CD14-positive monocyte (primary cell): ENCODE results near the gene RPS23. TPM values are rescaled to one million over a fixed set of nuclear protein-coding genes. Genes with fewer than 3 reads are reported as not detected.

ENCODE experiments used
- DNase-seq, 3 donors: peaks; one replicate each; pipeline ENCODE4 v3.0.0-alpha.2; 2011 to 2022
- H2AFZ ChIP-seq: 2 replicates; pipeline ENCODE4 v1.6.0; 2012; ENCODE audit warnings: mild to moderate bottlenecking, low read depth, low read length, inconsistent platforms; ENCODE audit not compliant: insufficient read depth, poor library complexity, severe bottlenecking
- H3K27ac ChIP-seq, 2 donors: 1 replicate in 1 of 2; 2 replicates in 1 of 2; pipeline ENCODE4 v1.5.1; 2012 to 2013; ENCODE audit warnings: low read length in 2 of 2, control low read depth in 1 of 2, inconsistent platforms in 1 of 2, low read depth in 1 of 2, mild to moderate bottlenecking in 1 of 2
- H3K27me3 ChIP-seq, 2 donors: one replicate each; pipeline versions ENCODE4 v1.6.0 to v1.6.1; 2011 to 2013; ENCODE audit warnings: low read length in 2 of 2; ENCODE audit not compliant: control insufficient read depth in 2 of 2, insufficient read depth in 2 of 2
- H3K36me3 ChIP-seq, 2 donors: replicated peaks in 1 of 2; 1 replicate in 1 of 2; 2 replicates in 1 of 2; pipeline versions ENCODE4 v1.5.1 to v1.6.1; 2012 to 2013; ENCODE audit warnings: low read length in 2 of 2, control low read depth in 1 of 2, inconsistent platforms in 1 of 2, mild to moderate bottlenecking in 1 of 2; ENCODE audit not compliant: insufficient read depth in 2 of 2, control insufficient read depth in 1 of 2
- H3K4me1 ChIP-seq, 2 donors: 1 replicate in 1 of 2; 2 replicates in 1 of 2; pipeline versions ENCODE4 v1.5.1 to v1.6.1; 2012 to 2013; ENCODE audit warnings: low read length in 2 of 2, control low read depth in 1 of 2, inconsistent platforms in 1 of 2, mild to moderate bottlenecking in 1 of 2, moderate library complexity in 1 of 2; ENCODE audit not compliant: insufficient read depth in 2 of 2, control insufficient read depth in 1 of 2
- H3K4me2 ChIP-seq: replicated peaks from 2 replicates; pipeline ENCODE3; 2012; ENCODE audit warnings: low read length, moderate library complexity, mild to moderate bottlenecking; ENCODE audit not compliant: poor library complexity, severe bottlenecking; ENCODE audit errors: extremely low read depth
- H3K4me3 ChIP-seq, 3 experiments: fragments of 200-600 bp in 1 of 3; sonication (generic) in 1 of 3; replicated peaks in 1 of 3; 1 replicate in 2 of 3; 2 replicates in 1 of 3; pipeline ENCODE4 v1.5.1; 2011 to 2013; ENCODE audit warnings: low read length in 3 of 3, mild to moderate bottlenecking in 3 of 3, control low read depth in 2 of 3, low read depth in 2 of 3, inconsistent platforms in 1 of 3, moderate library complexity in 1 of 3
- H3K79me2 ChIP-seq: 2 replicates; pipeline ENCODE4 v1.6.0; 2012; ENCODE audit warnings: mild to moderate bottlenecking, control low read depth, inconsistent platforms, low read length, moderate library complexity; ENCODE audit not compliant: insufficient read depth
- H3K9ac ChIP-seq: 2 replicates; pipeline ENCODE4 v1.6.0; 2017; ENCODE audit warnings: low read length, mild to moderate bottlenecking; ENCODE audit not compliant: insufficient read depth, poor library complexity, severe bottlenecking
- H3K9me3 ChIP-seq, 2 donors: replicated peaks in 1 of 2; 1 replicate in 1 of 2; 2 replicates in 1 of 2; pipeline versions ENCODE4 v1.5.1 to v1.6.1; 2012 to 2013; ENCODE audit warnings: low read length in 2 of 2, control low read depth in 1 of 2; ENCODE audit not compliant: control insufficient read depth in 1 of 2, insufficient read depth in 1 of 2
- H4K20me1 ChIP-seq: 2 replicates; pipeline ENCODE4 v1.6.0; 2012; ENCODE audit warnings: mild to moderate bottlenecking, low read length, control low read depth, moderate library complexity; ENCODE audit not compliant: insufficient read depth
- H3K27ac Mint-ChIP-seq, 7 donors: one replicate each; pipeline ENCODE4 v1.8.0; 2020; ENCODE audit warnings: mild to moderate bottlenecking in 7 of 7, mixed read lengths in 7 of 7, moderate library complexity in 6 of 7, inconsistent platforms in 2 of 7
- H3K27me3 Mint-ChIP-seq, 3 donors: one replicate each; pipeline ENCODE4 v1.8.0; 2021 to 2022; ENCODE audit warnings: low read depth in 3 of 3, mild to moderate bottlenecking in 3 of 3, mixed read lengths in 3 of 3, moderate library complexity in 3 of 3, inconsistent platforms in 1 of 3
- H3K36me3 Mint-ChIP-seq, 2 donors: one replicate each; pipeline ENCODE4 v1.8.0; 2020; ENCODE audit warnings: mixed read lengths in 2 of 2, inconsistent platforms in 1 of 2, mild to moderate bottlenecking in 1 of 2
- H3K4me1 Mint-ChIP-seq: one replicate; pipeline ENCODE4 v1.8.0; 2020; ENCODE audit warnings: mild to moderate bottlenecking, mixed read lengths
- H3K4me3 Mint-ChIP-seq, 2 donors: one replicate each; pipeline ENCODE4 v1.8.0; 2020; ENCODE audit warnings: mild to moderate bottlenecking in 2 of 2, mixed read lengths in 2 of 2, moderate library complexity in 1 of 2
- H3K9me3 Mint-ChIP-seq, 7 donors: one replicate each; pipeline ENCODE4 v1.8.0; 2020 to 2022; ENCODE audit warnings: mixed read lengths in 7 of 7, mild to moderate bottlenecking in 6 of 7, moderate library complexity in 6 of 7, inconsistent platforms in 2 of 7
- CTCF ChIP-seq: fragments of 200-600 bp; IDR thresholded peaks from one replicate; pipeline ENCODE4 v1.8.0; 2022; ENCODE audit warnings: antibody characterized with exemption, mild to moderate bottlenecking
- WGBS: methylation state at CpG from one replicate; pipeline ENCODE4 v1.1.5; 2013; ENCODE audit warnings: missing lambda C conversion rate; ENCODE audit not compliant: insufficient coverage; 5-methylcytosine and 5-hydroxymethylcytosine counted together
- intact Hi-C, 2 donors: fragments of 100-400 bp; cut with micrococcal nuclease; formaldehyde crosslinking; loops; one replicate each; pipeline versions ENCODE4 v1.15.0 to v1.15.1; 2023
- polyA plus RNA-seq, 3 donors: library from polyadenylated mRNA; depleted of rRNA in 1 of 3; unstranded in 2 of 3; stranded (reverse) in 1 of 3; fragments of 300-500 nt in 2 of 3; fragments of >200 nt in 1 of 3; fragmentation: Illumina TruSeq in 2 of 3; gene quantifications; 1 replicate in 2 of 3; 2 replicates in 1 of 3; pipeline ENCODE4 v1.2.3, GENCODE V29; 2012 to 2021

The RPS23 gene
- polyA plus RNA-seq, 3 donors, result 1,200 to 3,765 (median 1,267) TPM

GRCh38 chr5:82252744-82253143 lies 25.4 kb downstream of the RPS23 start:
- H3K79me2 ChIP-seq, result no peaks in the 10 kb centered on the region
- no peak overlapping the region for H3K9ac ChIP-seq
- peaks cover 12 to 20% of the 10 kb centered on the region in 2 donors for H3K36me3 Mint-ChIP-seq
- no peak overlapping the region for H2AFZ ChIP-seq
- peaks cover 0 to 6% of the 10 kb centered on the region in 2 donors for H3K36me3 ChIP-seq
- intact Hi-C loops, result no loop called here
- TF ChIP-seq CTCF, result no peak
- no peak overlapping the region for H3K27ac Mint-ChIP-seq
- no peaks in the 10 kb centered on the region for H3K27me3 ChIP-seq
- no peak overlapping the region for H3K4me3 Mint-ChIP-seq
- no peak overlapping the region for H3K27ac ChIP-seq
- peaks cover 5% of the 10 kb centered on the region for H3K4me1 Mint-ChIP-seq
- H3K4me2 ChIP-seq, result no peak overlapping the region
- H3K4me1 ChIP-seq, result no peaks in the 10 kb centered on the region
- H3K9me3 ChIP-seq, result peaks cover 3% of the 10 kb centered on the region in 2 donors
- no peak for DNase-seq
- H3K27me3 Mint-ChIP-seq, result no peaks in the 10 kb centered on the region
- H3K4me3 ChIP-seq, result no peak overlapping the region
- H4K20me1 ChIP-seq, result no peaks in the 10 kb centered on the region
- peaks cover 1 to 7% (median 4%) of the 10 kb centered on the region in 7 donors for H3K9me3 Mint-ChIP-seq

GRCh38 chr5:82246960-82247574 lies 31.1 kb downstream of the RPS23 start:
- H3K9me3 Mint-ChIP-seq, result peaks cover 9 to 21% (median 13%) of the 10 kb centered on the region in 7 donors

More at GRCh38 chr5:82246960-82247574, 31.1 kb downstream of the RPS23 start:
- DNase-seq, result no peak
- H3K27ac Mint-ChIP-seq, result no peak overlapping the region
- intact Hi-C loops, result no loop called here
- Histone ChIP-seq H3K27ac (no peak overlapping the region), H3K79me2 (no peaks in the 10 kb centered on the region), H3K4me2 (no peak overlapping the region), H3K4me3 (no peak overlapping the region), H2AFZ (no peak overlapping the region), H3K4me1 (no peaks in the 10 kb centered on the region), H3K27me3 (no peaks in the 10 kb centered on the region), H4K20me1 (no peaks in the 10 kb centered on the region), H3K9ac (no peak overlapping the region), H3K9me3 (peaks cover 8 to 14% of the 10 kb centered on the region in 2 donors), H3K36me3 (no peaks in the 10 kb centered on the region)
- H3K4me1 Mint-ChIP-seq, result no peaks in the 10 kb centered on the region
- no peak for TF ChIP-seq CTCF
- peaks cover 0 to 2% (median 0%) of the 10 kb centered on the region in 3 donors for H3K27me3 Mint-ChIP-seq
- no peak overlapping the region for H3K4me3 Mint-ChIP-seq
- 100% methylated on average over 1 of the region's 1 CpG for WGBS
- H3K36me3 Mint-ChIP-seq, result peaks cover 0 to 11% of the 10 kb centered on the region in 2 donors
